ENCODE results near the gene TNNT1.
"Not testable (repeated sequence)": the region's sequence is repeated elsewhere in the genome, so short reads cannot be mapped to it uniquely, and the experiment has no call there.

Gene TNNT1

GRCh38 chr19:55171440-55171839 is 22.4 kb upstream of the TNNT1 start:
- no peak for DNase-seq (ENCODE audit: low read depth in 2 of 3, low spot score in 1 of 3)

GRCh38 chr19:55169136-55169535 is 20.1 kb upstream of the TNNT1 start:
- no peak for DNase-seq (ENCODE audit: low read depth in 2 of 3, low spot score in 1 of 3)

- DNase-seq (ENCODE audit: low read depth in 2 of 3, low spot score in 1 of 3): peak; percentile 66 to 88 (median 72)
Measured at GRCh38 chr19:55166530-55167268, 17.7 kb upstream of the TNNT1 start, which contains the start of gene DNAAF3. Gene DNAAF3, minus strand, starts transcription at chr19:55166613. Its CDS starts 200 bp downstream, at chr19:55166413.

- DNase-seq (ENCODE audit: low read depth in 2 of 3, low spot score in 1 of 3): peak in 1 of 3 donors; percentile 44
Measured at GRCh38 chr19:55165952-55166529, 17.0 kb upstream of the TNNT1 start.

- no peak for DNase-seq (ENCODE audit: low read depth in 2 of 3, low spot score in 1 of 3)
Measured at GRCh38 chr19:55161571-55162322, 12.7 kb upstream of the TNNT1 start.

GRCh38 chr19:55160986-55161365 is 12.0 kb upstream of the TNNT1 start:
- DNase-seq (ENCODE audit: low read depth in 2 of 3, low spot score in 1 of 3): no peak

GRCh38 chr19:55160128-55160985 is 11.4 kb upstream of the TNNT1 start:
- DNase-seq (ENCODE audit: low read depth in 2 of 3, low spot score in 1 of 3): peak; percentile 87 to 90 (median 88)

- no peak for DNase-seq (ENCODE audit: low read depth in 2 of 3, low spot score in 1 of 3)
Measured at GRCh38 chr19:55158848-55159749, 10.1 kb upstream of the TNNT1 start.

GRCh38 chr19:55158423-55158822 is 9.4 kb upstream of the TNNT1 start:
- no peak for DNase-seq (ENCODE audit: low read depth in 2 of 3, low spot score in 1 of 3)

GRCh38 chr19:55157064-55157908 is 8.3 kb upstream of the TNNT1 start, which contains the start of gene TNNI3:
Gene TNNI3, minus strand, starts transcription at chr19:55157732. Its CDS starts 143 bp downstream, at chr19:55157589.
- no peak for DNase-seq (ENCODE audit: low read depth in 2 of 3, low spot score in 1 of 3)

GRCh38 chr19:55156202-55157063 is 7.4 kb upstream of the TNNT1 start:
- peak in 1 of 3 donors; percentile 51 for DNase-seq (ENCODE audit: low read depth in 2 of 3, low spot score in 1 of 3)

GRCh38 chr19:55155784-55156183 is 6.8 kb upstream of the TNNT1 start:
- not testable (repeated sequence) for DNase-seq (ENCODE audit: low read depth in 2 of 3, low spot score in 1 of 3)

- DNase-seq (ENCODE audit: low read depth in 2 of 3, low spot score in 1 of 3): no peak
Measured at GRCh38 chr19:55153652-55154264, 4.8 kb upstream of the TNNT1 start.

GRCh38 chr19:55152017-55152416 is 3.0 kb upstream of the TNNT1 start:
- no peak for DNase-seq (ENCODE audit: low read depth in 2 of 3, low spot score in 1 of 3)

DNA sequence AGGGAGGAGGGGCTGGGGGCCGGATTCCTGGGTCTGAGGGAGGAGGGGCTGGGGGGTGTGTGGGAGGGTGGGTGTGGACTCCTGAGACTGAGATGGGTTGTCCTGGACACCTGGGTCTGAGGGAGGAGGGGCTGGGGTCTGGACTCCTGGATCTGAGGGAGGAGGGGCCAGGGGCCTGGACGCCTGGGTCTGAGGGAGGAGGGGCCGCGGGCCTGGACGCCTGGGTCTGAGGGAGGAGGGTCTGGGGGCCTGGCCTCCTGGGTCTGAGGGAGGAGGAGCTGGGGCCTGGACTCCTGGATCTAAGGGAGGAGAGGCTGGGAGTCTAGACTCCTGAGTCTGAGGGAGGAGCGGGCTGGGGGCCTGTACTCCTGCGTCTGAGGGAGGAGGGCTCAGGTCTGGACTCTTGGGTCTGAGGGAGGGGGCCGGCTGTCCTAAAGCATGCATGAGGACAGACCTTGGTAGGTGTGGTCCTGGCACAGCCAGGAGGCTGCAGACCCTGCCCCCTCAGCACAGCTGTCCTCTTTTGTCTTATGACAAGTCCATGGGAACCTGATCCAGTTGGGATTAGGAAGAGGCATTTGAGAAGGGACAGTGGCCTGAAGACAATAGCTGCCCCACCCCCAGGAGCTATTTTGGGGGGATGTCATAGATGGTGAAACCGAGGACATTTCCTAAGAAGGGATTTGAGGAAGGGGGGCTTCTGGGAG is 1.3 kb downstream of the TNNT1 start:
- no peak for DNase-seq (ENCODE audit: low read depth in 2 of 3, low spot score in 1 of 3)

- no peak for DNase-seq (ENCODE audit: low read depth in 2 of 3, low spot score in 1 of 3)
Measured at GRCh38 chr19:55146705-55147273, 2.2 kb downstream of the TNNT1 start.

All from stimulated activated CD4-positive, alpha-beta T cell treated with anti-CD3 and anti-CD28 coated beads, Interleukin-12 subunit alpha, Interleukin-12 subunit beta, amount 100 ng/mL, for 48 hours (primary cell).